Keratinocyte (primary cell): ENCODE data around the gene NFATC2.

ENCODE experiments used
- CTCF ChIP-seq, 3 experiments: IDR thresholded peaks in 1 of 3; conservative IDR thresholded peaks in 1 of 3; optimal IDR thresholded peaks in 1 of 3; 2 replicates in 2 of 3; 3 replicates in 1 of 3; pipeline versions ENCODE3 to v1.5.1; 2011; ENCODE audit warnings: low read length in 3 of 3, mild to moderate bottlenecking in 3 of 3, moderate library complexity in 2 of 3, control low read depth in 1 of 3, inconsistent platforms in 1 of 3; ENCODE audit not compliant: insufficient read depth in 2 of 3; ENCODE audit errors: extremely low read depth in 1 of 3
- EZH2 ChIP-seq: IDR thresholded peaks from one replicate; pipeline ENCODE4 v1.6.1; 2012; ENCODE audit warnings: inconsistent platforms, mild to moderate bottlenecking, low read length, moderate library complexity

GRCh38 chr20:51525241-51526105 lies 17.0 kb downstream of the NFATC2 start:
- TF ChIP-seq CTCF (optimal IDR thresholded peaks at IDR 0.05 in 1 of 3, IDR thresholded peaks at IDR 0.05 in 1 of 3, conservative IDR thresholded peaks at IDR 0.05 in 1 of 3; ENCODE audit: extremely low read depth in 1 of 3, insufficient read depth in 2 of 3, low read length in 3 of 3), result no peak
- TF ChIP-seq EZH2, result no peak
